Loucy (cell line): ENCODE results near the gene MARK4.

Experiments used
- CTCF ChIP-seq: fragments of 200-600 bp; sonication (generic); conservative IDR thresholded peaks from 2 replicates; pipeline ENCODE4 v1.5.1; 2014; ENCODE audit warnings: mild to moderate bottlenecking, antibody characterized with exemption, low read length
- EZH2phosphoT487 ChIP-seq: fragments of 200-600 bp; IDR thresholded peaks from 2 replicates; pipeline ENCODE4 v1.6.1; 2018; ENCODE audit warnings: antibody characterized with exemption, mild to moderate bottlenecking, moderate library complexity, borderline replicate concordance

GRCh38 chr19:45347570-45348366, 96.7 kb downstream of the MARK4 start:
- TF ChIP-seq CTCF (no peak), EZH2phosphoT487 (no peak)
